OCI-LY1 (cell line): Measurements from ENCODE around the gene TAS2R30.

ENCODE experiments used
- H2AFZ ChIP-seq: fragments of 200-600 bp; sonication (generic), shearing (Covaris generic); 2 replicates; pipeline ENCODE4 v1.6.0; 2014; ENCODE audit warnings: antibody characterized with exemption, mild to moderate bottlenecking, low read length
- H3F3A ChIP-seq: fragments of 200-600 bp; sonication (generic), shearing (Covaris generic); 2 replicates; pipeline ENCODE4 v1.6.0; 2014; ENCODE audit warnings: mild to moderate bottlenecking, antibody characterized with exemption, low read length, moderate library complexity; ENCODE audit not compliant: insufficient read depth
- H3K27ac ChIP-seq: fragments of 200-600 bp; sonication (generic); 2 replicates; pipeline ENCODE4 v1.5.1; 2014; ENCODE audit warnings: low read length, mixed run types, mild to moderate bottlenecking, low read depth; ENCODE audit not compliant: poor library complexity, severe bottlenecking
- H3K27me3 ChIP-seq: fragments of 200-600 bp; sonication (generic); 2 replicates; pipeline ENCODE4 v1.6.0; 2014; ENCODE audit warnings: antibody characterized with exemption, mild to moderate bottlenecking, low read length, moderate library complexity; ENCODE audit not compliant: insufficient read depth
- H3K36me3 ChIP-seq: fragments of 200-600 bp; sonication (generic); 2 replicates; pipeline ENCODE4 v1.6.1; 2014; ENCODE audit warnings: mild to moderate bottlenecking, antibody characterized with exemption, low read length, moderate library complexity, mixed read lengths; ENCODE audit not compliant: insufficient read depth
- H3K4me1 ChIP-seq: fragments of 200-600 bp; sonication (generic); 2 replicates; pipeline ENCODE4 v1.5.1; 2014; ENCODE audit warnings: mild to moderate bottlenecking, low read length, moderate library complexity; ENCODE audit not compliant: insufficient read depth, severe bottlenecking
- H3K4me2 ChIP-seq: fragments of 200-600 bp; sonication (generic), shearing (Covaris generic); 2 replicates; pipeline ENCODE4 v1.6.1; 2014; ENCODE audit warnings: low read length
- H3K4me3 ChIP-seq: fragments of 200-600 bp; sonication (generic); 2 replicates; pipeline ENCODE4 v1.5.1; 2014; ENCODE audit warnings: low read length, low read depth, mild to moderate bottlenecking, mixed read lengths; ENCODE audit not compliant: poor library complexity, severe bottlenecking
- H3K79me2 ChIP-seq: fragments of 200-600 bp; shearing (Covaris generic); 2 replicates; pipeline ENCODE4 v1.6.1; 2016; ENCODE audit warnings: mixed run types, low read length, mixed read lengths; ENCODE audit not compliant: insufficient read depth
- H3K9ac ChIP-seq: fragments of 200-600 bp; sonication (generic), shearing (Covaris generic); 2 replicates; pipeline ENCODE4 v1.6.1; 2014; ENCODE audit warnings: mild to moderate bottlenecking, low read length, mixed read lengths
- H3K9me2 ChIP-seq: fragments of 200-600 bp; sonication (generic), shearing (Covaris generic); 2 replicates; pipeline ENCODE4 v1.6.1; 2014; ENCODE audit warnings: low read depth, mild to moderate bottlenecking, low read length, mixed read lengths
- H3K9me3 ChIP-seq: fragments of 200-600 bp; shearing (Covaris generic); 2 replicates; pipeline ENCODE4 v1.6.1; 2014; ENCODE audit warnings: low read length, mixed read lengths
- H4K20me1 ChIP-seq: fragments of 200-600 bp; sonication (generic), shearing (Covaris generic); 2 replicates; pipeline ENCODE4 v1.6.0; 2016; ENCODE audit warnings: mild to moderate bottlenecking, low read length; ENCODE audit not compliant: insufficient read depth
- CTCF ChIP-seq: fragments of 200-600 bp; sonication (generic), shearing (Covaris generic); IDR thresholded peaks from 2 replicates; pipeline ENCODE4 v1.5.1; 2017; ENCODE audit warnings: mild to moderate bottlenecking, antibody characterized with exemption, low read length, moderate library complexity, mixed read lengths
- EZH2 ChIP-seq: fragments of 200-600 bp; sonication (generic), shearing (Covaris generic); IDR thresholded peaks from 2 replicates; pipeline ENCODE4 v1.8.0; 2017; ENCODE audit warnings: borderline replicate concordance, mixed run types, mild to moderate bottlenecking, antibody characterized with exemption, low read length, moderate library complexity, mixed read lengths

Gene TAS2R30

GRCh38 chr12:11178250-11178649 is 43.8 kb upstream of the TAS2R30 start:
- Histone ChIP-seq H3K27me3 (no peaks in the 10 kb centered on the region), H3K4me2 (no peak overlapping the region), H3K9ac (no peak overlapping the region), H4K20me1 (no peaks in the 10 kb centered on the region), H3K4me1 (peaks cover 3% of the 10 kb centered on the region), H3K9me3 (no peaks in the 10 kb centered on the region), H3K79me2 (peaks cover 8% of the 10 kb centered on the region), H2AFZ (no peak overlapping the region), H3K27ac (no peak overlapping the region), H3K36me3 (peaks cover 20% of the 10 kb centered on the region), H3K4me3 (no peak overlapping the region), H3K9me2 (no peaks in the 10 kb centered on the region), H3F3A (no peaks in the 10 kb centered on the region)
- no peak for TF ChIP-seq EZH2
- TF ChIP-seq CTCF, result no peak

GRCh38 chr12:11174022-11174421 is 39.6 kb upstream of the TAS2R30 start:
- peaks cover 3% of the 10 kb centered on the region; the same call in 1 of the 2 replicates for H3K27me3 ChIP-seq
- no peak overlapping the region for H2AFZ ChIP-seq
- no peak overlapping the region for H3K9ac ChIP-seq
- H3K9me3 ChIP-seq, result no peaks in the 10 kb centered on the region
- TF ChIP-seq CTCF, result no peak
- no peak for TF ChIP-seq EZH2
- no peak overlapping the region for H3K4me3 ChIP-seq
- no peak overlapping the region for H3K27ac ChIP-seq
- H3F3A ChIP-seq, result no peaks in the 10 kb centered on the region
- no peak overlapping the region for H3K4me2 ChIP-seq
- peaks cover 38% of the 10 kb centered on the region for H3K4me1 ChIP-seq
- H3K36me3 ChIP-seq, result peaks cover 44% of the 10 kb centered on the region
- no peaks in the 10 kb centered on the region for H4K20me1 ChIP-seq
- H3K79me2 ChIP-seq, result peaks cover 44% of the 10 kb centered on the region
- H3K9me2 ChIP-seq, result no peaks in the 10 kb centered on the region

GRCh38 chr12:11171969-11172675 is 37.7 kb upstream of the TAS2R30 start:
- Histone ChIP-seq H3K36me3 (peaks cover 52% of the 10 kb centered on the region), H3K27me3 (peaks cover 3% of the 10 kb centered on the region; the same call in 1 of the 2 replicates), H3K79me2 (peaks cover 61% of the 10 kb centered on the region), H3K4me3 (peak overlapping the region; percentile 90), H3K27ac (peak overlapping the region; percentile 87), H3F3A (no peaks in the 10 kb centered on the region), H4K20me1 (no peaks in the 10 kb centered on the region), H3K9ac (peak overlapping the region; percentile 73), H3K9me3 (no peaks in the 10 kb centered on the region), H3K4me1 (peaks cover 41% of the 10 kb centered on the region), H3K4me2 (peak overlapping the region; percentile 96), H2AFZ (no peak overlapping the region; the same call in 1 of the 2 replicates), H3K9me2 (no peaks in the 10 kb centered on the region)
- TF ChIP-seq EZH2 (no peak), CTCF (no peak)
